GM21529 (cell line): ENCODE results near the gene GSG1L.

ENCODE experiments used
- ATAC-seq: cut with Tn5 transposase; IDR thresholded peaks from one replicate; pipeline ENCODE4 v1.9.1; 2021; ENCODE audit not compliant: unreplicated experiment

The GSG1L gene

DNA sequence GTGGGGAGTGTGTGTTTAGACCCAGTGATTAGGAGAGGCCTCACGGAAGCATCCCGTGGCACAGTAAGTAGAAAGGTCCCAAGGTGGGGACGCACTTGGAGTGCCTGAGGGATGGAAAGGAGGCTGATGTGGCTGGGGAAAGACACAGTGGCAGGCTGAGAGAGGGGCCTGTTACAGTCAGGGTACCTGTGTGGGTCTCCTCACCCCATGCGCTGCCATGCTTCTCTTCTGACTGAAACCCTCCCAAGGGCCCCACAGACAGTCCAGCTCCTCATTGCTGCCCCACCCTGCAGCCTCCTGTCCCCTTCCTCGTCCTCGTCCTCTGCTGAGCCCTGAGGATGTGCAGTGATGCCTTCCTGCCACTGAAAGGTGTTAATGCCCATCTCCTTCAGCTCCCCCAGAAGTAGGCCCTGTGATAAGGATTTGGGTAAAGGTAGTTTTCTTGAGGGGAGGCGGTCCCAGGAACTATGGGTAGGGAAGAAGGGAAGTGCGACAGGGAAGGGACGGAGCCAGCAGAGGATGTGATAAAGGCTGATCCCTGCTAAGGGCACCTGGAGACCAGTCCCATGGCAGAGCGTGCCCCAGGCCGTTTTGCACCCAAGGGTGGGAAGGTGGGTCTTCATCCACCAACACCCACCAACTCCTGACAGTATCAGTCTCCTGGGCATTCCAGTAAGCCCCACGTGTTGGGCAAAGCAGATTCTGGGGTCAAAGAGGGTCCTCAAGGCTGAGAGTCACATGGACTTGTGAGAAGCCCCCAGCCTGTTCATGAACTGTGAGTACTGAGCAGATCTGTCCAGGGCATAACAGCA lies 237.2 kb downstream of the GSG1L start:
- ATAC-seq = no peak

GRCh38 chr16:27824786-27825185 lies 238.7 kb downstream of the GSG1L start:
- ATAC-seq = no peak

DNA sequence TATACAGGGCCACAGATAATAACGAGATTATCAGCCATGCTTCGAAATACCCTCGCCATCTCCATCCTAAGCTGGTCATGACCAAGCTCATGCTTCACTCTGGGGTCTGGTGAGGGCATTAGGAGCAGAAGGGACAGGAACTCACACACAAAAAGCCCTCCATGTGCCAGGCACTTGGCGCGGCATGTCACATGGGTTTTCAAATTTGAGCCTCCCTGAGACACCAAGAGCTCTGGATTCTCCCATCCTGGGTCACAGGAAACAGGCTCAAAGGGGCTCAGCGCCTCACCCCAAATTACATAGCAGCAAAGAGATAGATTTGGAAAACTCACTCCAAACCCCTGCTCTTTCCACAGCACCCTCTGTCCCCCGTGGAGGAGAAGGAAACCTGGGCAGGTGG lies 239.5 kb downstream of the GSG1L start:
- no peak for ATAC-seq

GRCh38 chr16:27823421-27823820 lies 240.1 kb downstream of the GSG1L start:
- ATAC-seq = no peak

- no peak for ATAC-seq
These were observed 240.5 kb downstream of the GSG1L start for GRCh38 chr16:27822996-27823395.

GRCh38 chr16:27822529-27822928 lies 241.0 kb downstream of the GSG1L start:
- no peak for ATAC-seq

- ATAC-seq = no peak
These were observed 242.7 kb downstream of the GSG1L start for GRCh38 chr16:27820646-27821345.

DNA sequence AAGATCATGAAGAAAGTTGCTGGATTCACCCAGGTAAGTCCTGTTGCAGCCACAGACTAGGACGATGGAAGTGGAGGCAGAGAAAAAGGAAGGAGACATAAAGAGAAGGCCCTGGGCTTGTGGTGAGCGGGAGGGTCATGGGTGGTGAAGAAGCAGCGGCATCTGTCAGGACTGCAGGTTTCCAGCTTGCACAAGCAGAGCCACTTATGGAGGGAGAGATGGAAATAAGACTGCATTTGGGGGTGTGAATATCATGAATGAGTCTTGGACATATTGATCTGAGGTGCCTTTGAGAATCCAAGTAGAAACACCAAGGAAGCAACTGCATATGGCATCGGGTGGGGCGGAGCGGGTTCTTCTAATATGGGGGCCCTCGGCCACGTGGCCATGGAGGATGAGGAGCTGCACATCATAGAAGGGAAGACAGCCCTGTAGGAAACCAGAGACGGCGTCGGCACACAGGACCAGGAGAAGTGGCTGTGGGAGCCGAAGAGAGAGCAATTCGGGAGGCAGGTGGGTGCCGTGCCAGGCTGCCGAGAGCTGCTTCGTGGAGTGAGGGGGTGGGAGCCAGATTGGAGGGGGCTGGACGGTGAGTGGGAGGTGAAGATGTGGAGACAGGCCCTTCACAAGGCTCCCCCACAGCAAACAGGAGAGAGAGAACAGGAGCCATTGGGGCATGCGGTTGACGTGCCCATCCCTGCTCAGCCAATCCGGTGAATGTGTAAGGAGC lies 243.5 kb downstream of the GSG1L start:
- ATAC-seq = no peak

- no peak for ATAC-seq
These were observed 244.2 kb downstream of the GSG1L start for GRCh38 chr16:27819356-27819755.

DNA sequence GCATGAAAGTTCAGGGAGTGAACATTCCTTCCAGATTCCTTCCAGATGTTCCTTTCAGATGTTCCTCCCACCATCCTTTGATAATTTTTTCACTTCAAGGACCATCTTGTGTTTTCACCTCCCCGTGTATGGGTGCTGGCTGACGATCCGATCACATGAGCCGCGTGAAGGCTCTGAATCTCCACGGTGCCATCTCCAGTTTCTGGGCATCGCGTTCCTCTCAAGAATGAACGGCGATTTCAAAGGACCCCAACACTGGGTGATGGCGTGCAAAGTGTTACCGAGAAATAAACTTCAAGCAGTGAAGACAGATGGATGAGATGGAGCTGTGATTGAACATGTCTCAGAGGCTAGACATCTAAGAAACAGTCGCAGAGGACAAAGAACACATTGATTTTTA lies 245.3 kb downstream of the GSG1L start:
- ATAC-seq = no peak

- no peak for ATAC-seq
These were observed 246.5 kb downstream of the GSG1L start for GRCh38 chr16:27817038-27817437.

GRCh38 chr16:27816561-27816960 lies 247.0 kb downstream of the GSG1L start:
- no peak for ATAC-seq

DNA sequence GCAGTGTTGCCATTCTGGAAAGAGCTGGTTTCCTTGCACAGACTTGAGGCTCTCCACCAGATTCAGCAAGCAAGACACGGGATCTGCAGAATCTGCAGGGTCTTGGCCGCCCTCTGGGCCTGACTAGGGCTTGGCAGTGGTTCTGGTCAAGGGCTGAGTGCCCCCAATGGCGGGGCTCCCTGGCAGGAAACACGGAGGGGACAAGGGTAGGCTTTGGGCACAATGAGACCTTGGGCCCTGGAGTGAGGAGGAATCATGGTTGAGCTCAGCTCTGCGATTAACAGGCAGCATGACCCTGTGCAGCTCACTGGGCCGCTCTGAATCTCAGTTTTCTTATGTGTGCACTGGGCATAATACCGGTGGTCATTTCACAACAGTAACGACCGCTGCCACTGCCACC lies 249.9 kb downstream of the GSG1L start:
- no peak for ATAC-seq

GRCh38 chr16:27811881-27812280 lies 251.6 kb downstream of the GSG1L start:
- ATAC-seq = no peak

GRCh38 chr16:27806986-27807385 lies 256.5 kb downstream of the GSG1L start:
- no peak for ATAC-seq

DNA sequence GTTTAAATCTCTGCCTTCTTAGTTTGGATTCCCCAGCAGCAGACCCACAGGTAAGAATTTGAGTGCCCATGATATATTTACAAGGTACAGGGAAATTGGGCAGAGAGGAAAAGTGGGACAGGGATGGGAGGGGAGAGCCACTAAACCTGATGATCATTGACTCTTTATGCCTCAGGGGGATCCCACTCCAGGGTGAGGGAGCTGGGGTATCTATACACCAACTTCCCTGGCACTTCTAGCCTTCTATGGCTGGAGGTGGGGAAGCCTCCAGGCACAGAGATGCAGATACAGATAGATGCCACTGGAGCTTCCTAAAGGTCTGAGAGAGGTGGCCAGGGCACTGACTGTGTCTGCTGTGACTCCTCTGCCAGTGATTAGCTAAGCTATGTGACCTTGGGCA lies 257.1 kb downstream of the GSG1L start:
- no peak for ATAC-seq

GRCh38 chr16:27805828-27806351 lies 257.6 kb downstream of the GSG1L start:
- ATAC-seq = no peak

DNA sequence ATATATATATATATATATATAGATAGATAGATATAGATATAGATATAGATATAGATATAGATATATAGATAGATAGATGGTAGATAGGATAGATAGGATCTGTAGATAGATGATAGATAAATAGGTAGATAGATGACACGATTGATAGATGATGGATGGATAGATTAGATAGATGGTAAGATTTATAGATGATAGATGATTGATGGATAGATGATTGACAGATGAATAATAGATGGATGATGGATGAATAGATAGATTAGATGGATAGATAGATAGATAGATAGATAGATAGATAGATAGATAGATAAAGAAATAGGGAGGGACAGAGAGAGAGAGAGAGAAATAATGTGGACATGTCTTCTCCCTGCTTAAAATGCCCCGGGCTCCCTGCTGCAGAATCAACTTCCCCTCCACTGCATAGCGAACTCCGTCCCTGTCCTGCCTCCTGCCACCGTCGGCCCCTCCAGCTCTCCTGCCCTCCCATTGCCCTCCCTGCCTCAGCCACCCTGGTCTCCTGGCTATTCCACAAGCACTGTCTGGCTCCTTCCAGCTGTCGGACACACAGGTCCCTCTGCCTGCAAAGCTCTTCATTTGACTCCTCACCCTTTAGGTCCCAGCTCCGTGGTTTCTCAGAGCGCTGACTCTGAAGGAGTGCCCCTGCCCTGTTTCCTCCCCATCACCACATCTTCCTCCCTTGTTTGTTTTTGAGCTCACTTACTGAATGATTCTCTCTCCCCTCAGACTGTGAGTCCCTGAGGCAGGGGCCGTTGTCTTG lies 259.6 kb downstream of the GSG1L start:
- ATAC-seq = no peak

DNA sequence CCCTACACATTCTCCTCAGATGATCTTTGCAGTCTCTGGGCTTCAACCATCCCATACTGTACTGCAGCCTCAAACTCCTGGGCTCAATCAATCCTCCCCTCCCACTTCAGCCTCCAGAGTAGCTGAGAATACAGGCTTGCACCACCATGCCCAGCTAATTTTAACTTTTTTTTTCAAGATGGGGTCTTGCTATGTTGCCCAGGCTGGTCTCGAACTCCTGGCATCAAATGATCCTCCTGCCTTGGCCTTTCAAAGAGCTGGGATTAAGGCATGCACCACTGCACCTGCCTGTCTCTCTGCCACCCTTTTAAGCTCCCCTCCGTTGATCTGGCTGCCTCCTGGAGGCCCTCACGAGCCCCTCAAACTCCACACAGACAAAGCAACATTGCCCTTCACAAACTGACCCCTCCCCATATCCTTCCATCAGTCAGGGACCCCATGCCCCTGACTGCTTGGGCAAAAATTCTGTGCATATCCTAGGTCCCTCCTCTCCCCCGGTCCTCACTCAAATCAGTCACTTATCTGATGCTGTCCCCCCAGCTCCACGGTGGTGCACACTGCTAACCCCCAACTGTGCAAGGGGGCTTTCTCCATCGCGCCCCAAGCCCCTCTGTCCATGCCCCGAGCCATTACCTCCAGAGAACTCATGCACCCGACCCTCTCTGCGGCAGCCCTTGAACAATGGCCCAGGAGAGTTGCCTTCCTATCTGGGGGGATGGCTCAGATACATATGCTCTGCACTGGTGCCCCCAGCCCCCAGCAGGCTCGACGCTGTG lies 260.7 kb downstream of the GSG1L start:
- no peak for ATAC-seq

GRCh38 chr16:27801289-27801945 lies 262.1 kb downstream of the GSG1L start:
- no peak for ATAC-seq
